HepG2 (cell line): ENCODE data around the gene TPI1. TPM values are rescaled to one million over a fixed set of nuclear protein-coding genes. Genes with fewer than 3 reads are reported as not detected.

Experiments
- BCL3 ChIP-seq: sonication (generic); formaldehyde crosslinking; IDR thresholded peaks from 2 replicates; pipeline ENCODE4 v1.5.1; 2020; ENCODE audit warnings: mild to moderate bottlenecking, missing genetic modification reagents, moderate library complexity
- DMTF1 ChIP-seq: sonication (generic); formaldehyde crosslinking; IDR thresholded peaks from 2 replicates; pipeline ENCODE4 v1.4.0; 2020; ENCODE audit warnings: mild to moderate bottlenecking, missing genetic modification reagents
- GFI1 ChIP-seq: sonication (generic); formaldehyde crosslinking; IDR thresholded peaks from 2 replicates; pipeline ENCODE4 v1.5.0; 2020; ENCODE audit warnings: missing genetic modification reagents, mild to moderate bottlenecking, borderline replicate concordance
- GRHL1 ChIP-seq: sonication (generic); formaldehyde crosslinking; conservative IDR thresholded peaks from 2 replicates; pipeline ENCODE4 v1.8.0; 2022; ENCODE audit warnings: missing genetic modification reagents
- KIAA2018 ChIP-seq: sonication (generic); formaldehyde crosslinking; IDR thresholded peaks from 2 replicates; pipeline ENCODE4 v1.5.0; 2020; ENCODE audit warnings: mild to moderate bottlenecking, missing genetic modification reagents, borderline replicate concordance
- MEF2D ChIP-seq: sonication (generic); formaldehyde crosslinking; IDR thresholded peaks from 2 replicates; pipeline ENCODE4 v1.5.1; 2020; ENCODE audit warnings: mild to moderate bottlenecking, missing genetic modification reagents
- ZGPAT ChIP-seq: IDR thresholded peaks from 2 replicates; pipeline ENCODE4 v1.6.1; 2016; ENCODE audit warnings: mild to moderate bottlenecking
- ZUFSP ChIP-seq: sonication (generic); formaldehyde crosslinking; IDR thresholded peaks from 2 replicates; pipeline ENCODE4 v1.9.0; 2021; ENCODE audit warnings: missing genetic modification reagents, mild to moderate bottlenecking, borderline replicate concordance
- polyA plus RNA-seq, 8 experiments: library from polyadenylated mRNA; depleted of rRNA in 3 of 8; stranded (reverse) in 7 of 8; unstranded in 1 of 8; fragments of >200 nt; fragmentation: Illumina TruSeq in 4 of 8; extraction: Trizol in 4 of 8; gene quantifications; 2 replicates each; pipeline versions ENCODE4 v1.2.1 to v1.2.3, GENCODE V29; 2011 to 2016; ENCODE audit warnings: low read depth in 4 of 8, missing spikeins in 1 of 8, mixed read lengths in 1 of 8; ENCODE audit not compliant: insufficient read depth in 1 of 8
- total RNA-seq, 5 experiments: library from RNA; depleted of rRNA; stranded (reverse); fragments of >200 nt; fragmentation: Illumina TruSeq; extraction: Trizol; gene quantifications; 2 replicates each; pipeline ENCODE4 v1.2.3, GENCODE V29; 2016; ENCODE audit warnings: low read depth in 1 of 5

Gene TPI1
- total and polyA plus RNA-seq, 2 of the 13 experiments (the other 11 are each of a cell fraction or from before 2014, with no cell fraction given): 945 to 2,535 TPM

- TF ChIP-seq ZUFSP (CRISPR knock-in tag): no peak
- peak; percentile 74 for TF ChIP-seq MEF2D (CRISPR knock-in tag)
- TF ChIP-seq BCL3 (CRISPR knock-in tag): no peak; the same call in 1 of the 2 replicates
- 0 out of 2 replicates have a peak, but pooled peaks have one; percentile 1 for TF ChIP-seq DMTF1 (CRISPR knock-in tag)
- no peak for TF ChIP-seq GRHL1 (CRISPR knock-in tag)
- TF ChIP-seq ZGPAT (CRISPR knock-in tag): peak; percentile 76
- TF ChIP-seq GFI1 (CRISPR knock-in tag): no peak
- TF ChIP-seq KIAA2018 (CRISPR knock-in tag): no peak
Observed at GRCh38 chr12:6851921-6852650, 15.2 kb upstream of the TPI1 start, which contains the start of gene USP5 (continued).
